ENCODE measurements around the gene ASIC4. TPM values are rescaled to one million over a fixed set of nuclear protein-coding genes. Genes with fewer than 3 reads are reported as not detected.

The ASIC4 gene
- total RNA-seq, 1 experiment from 2014 or later = 2.1 TPM

GRCh38 chr2:219508444-219508734, 5.9 kb upstream of the ASIC4 start:
- no peaks in the 10 kb centered on the region for H3K79me2 ChIP-seq (ENCODE audit: insufficient read depth, low read length)
- peaks cover 3 to 6% of the 10 kb centered on the region in 2 experiments; a peak in 1 of 4 replicates for H3K36me3 ChIP-seq (ENCODE audit: control insufficient read depth in 1 of 2, insufficient read depth in 2 of 2, low read length in 2 of 2)
- no peak overlapping the region for H3K9ac ChIP-seq (ENCODE audit: low read length)
- no TSS peak for BruUV-seq (replicated peaks)
- H4K20me1 ChIP-seq (ENCODE audit: insufficient read depth) = no peaks in the 10 kb centered on the region
- no peaks in the 10 kb centered on the region for H3K9me2 ChIP-seq (ENCODE audit: insufficient read depth)
- no peak overlapping the region for H3K4me2 ChIP-seq (ENCODE audit: low read length)
- DNase-seq (ENCODE audit: low read depth, low spot score) = no peak
- RAD21 ChIA-PET (ENCODE audit: low non-redundant PET in 1 of 2, low total read pairs in 2 of 2, uncharacterized antibody in 2 of 2, unreplicated experiment in 2 of 2) = no interaction called here
- POLR2A ChIA-PET = interaction anchor here (1.3 kb wide), 1 partner anchor 10 kb away, joined by 11 read pairs; the partner anchor contains the start of gene GMPPA
- CTCF ChIA-PET = interaction anchor here (0.8 to 4.4 kb wide), 7 partner anchors 10 to 106 kb away, joined by 3 to 56 read pairs (median 5); partner anchors contain the start of gene GMPPA
- TF ChIP-seq TCF7L2 (IDR thresholded peaks at IDR 0.05; ENCODE audit: borderline replicate concordance, extremely low read depth, insufficient read depth, insufficient read length) (no peak), SIN3A (IDR thresholded peaks at IDR 0.05; ENCODE audit: low read depth) (no peak), REST (IDR thresholded peaks at IDR 0.05; ENCODE audit: low read depth) (no peak), SRF (IDR thresholded peaks at IDR 0.05; ENCODE audit: low read depth) (no peak), EGR1 (IDR thresholded peaks at IDR 0.05; ENCODE audit: low read depth) (no peak), MAX (IDR thresholded peaks at IDR 0.05) (no peak), ZFX (IDR thresholded peaks at IDR 0.05) (no peak), POLR2AphosphoS5 (IDR thresholded peaks at IDR 0.05; ENCODE audit: low read depth, low read length) (no peak), EZH2 (IDR thresholded peaks at IDR 0.05) (no peak), ZNF274 (IDR thresholded peaks at IDR 0.05; ENCODE audit: low read depth, low read length) (no peak), EZH2phosphoT487 (IDR thresholded peaks at IDR 0.05; ENCODE audit: borderline replicate concordance) (no peak), RAD21 (IDR thresholded peaks at IDR 0.05; ENCODE audit: low read depth) (no peak), YY1 (IDR thresholded peaks at IDR 0.05; ENCODE audit: extremely low read depth, insufficient replicate concordance, low read depth, low read length) (no peak), ELF1 (IDR thresholded peaks at IDR 0.05; ENCODE audit: borderline replicate concordance, low read depth) (no peak), FOSL1 (IDR thresholded peaks at IDR 0.05; ENCODE audit: low read depth) (no peak), CBX3 (IDR thresholded peaks at IDR 0.05; ENCODE audit: low read depth) (no peak), CEBPB (IDR thresholded peaks at IDR 0.05; ENCODE audit: low read depth) (no peak), ZBTB33 (IDR thresholded peaks at IDR 0.05; ENCODE audit: extremely low read depth, insufficient replicate concordance, low read length) (no peak), JUND (IDR thresholded peaks at IDR 0.05) (no peak)
- intact Hi-C loops (cut with micrococcal nuclease) = no loop called here
- H3K27ac ChIP-seq (ENCODE audit: low read depth, low read length) = no peak overlapping the region
- H3K9me3 ChIP-seq (ENCODE audit: control insufficient read depth in 1 of 2, insufficient read depth in 1 of 2, low read depth in 1 of 2, low read length in 2 of 2) = no peaks in the 10 kb centered on the region
- H3K4me3 ChIP-seq (replicated peaks in 1 of 2; ENCODE audit: low read depth in 1 of 2, low read length in 2 of 2) = no peak overlapping the region
- no peak for ATAC-seq
- H3K4me1 ChIP-seq (ENCODE audit: control insufficient read depth in 1 of 2, insufficient read depth in 2 of 2, low read length in 2 of 2) = peaks cover 0 to 19% of the 10 kb centered on the region in 2 experiments; a peak in 2 of 4 replicates
- no peak overlapping the region for H2AFZ ChIP-seq (ENCODE audit: low read depth, low read length, poor library complexity, severe bottlenecking)
- H3K27me3 ChIP-seq (ENCODE audit: insufficient read depth, low read length) = no peaks in the 10 kb centered on the region
